ENCODE data around the gene MUC5B. TPM values are rescaled to one million over a fixed set of nuclear protein-coding genes. Genes with fewer than 3 reads are reported as not detected.

The MUC5B gene
- total RNA-seq, 1 experiment from 2014 or later = 24.3 TPM

DNA sequence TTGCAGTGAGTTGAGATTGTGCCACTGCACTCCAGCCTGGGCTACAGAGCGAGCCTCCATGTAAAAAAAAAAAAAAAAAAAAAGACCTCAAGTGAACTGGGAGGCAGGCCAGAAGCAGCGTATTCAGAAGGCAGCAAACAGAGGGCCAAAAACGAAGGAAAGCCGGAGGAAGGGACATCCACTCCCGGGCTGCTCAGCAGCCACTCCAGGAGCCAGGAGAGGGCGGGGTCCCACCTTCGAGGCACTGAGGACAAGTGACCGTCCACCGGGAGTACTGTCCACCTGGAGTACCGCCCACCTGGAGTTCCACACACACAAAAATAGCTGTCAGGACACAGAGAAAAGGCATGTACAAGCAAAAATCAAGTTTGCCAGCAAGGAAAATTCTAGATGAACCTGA is 81.1 kb downstream of the MUC5B start:
- CTCF ChIA-PET = no interaction called here
- H3K4me1 ChIP-seq (ENCODE audit: insufficient read depth, low read length) = peaks cover 27% of the 10 kb centered on the region
- intact Hi-C loops (cut with micrococcal nuclease) = loop anchor here (10.0 kb wide), 1 partner anchor 81 kb away; the partner anchor contains the start of gene BRSK2

DNA sequence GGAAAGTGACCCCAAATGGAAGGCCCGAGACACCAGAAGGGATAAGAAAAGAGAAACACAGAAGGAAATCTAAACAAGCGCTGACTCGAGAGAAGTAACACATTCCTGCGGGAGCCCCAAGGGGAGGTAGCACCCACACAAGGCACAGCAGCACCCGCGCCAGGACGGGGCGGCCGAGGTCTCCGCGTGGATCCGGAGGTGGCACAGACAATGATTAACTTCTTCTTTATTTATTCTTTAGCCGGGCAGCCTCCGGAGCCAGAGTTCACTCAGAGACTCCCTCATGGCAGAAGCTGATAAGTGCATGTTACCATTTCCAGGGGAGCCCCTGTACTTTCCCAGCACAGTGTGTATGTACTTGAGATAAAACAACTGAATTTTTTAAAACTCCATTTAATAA is 81.5 kb downstream of the MUC5B start:
- Histone ChIP-seq H3F3A (ENCODE audit: low read length, unreplicated experiment) (no peaks in the 10 kb centered on the region), H4K20me1 (ENCODE audit: low read length) (0 out of 2 replicates have a peak, but pooled peaks cover 3% of the 10 kb centered on the region), H3K36me3 (ENCODE audit: low read depth, low read length) (no peaks in the 10 kb centered on the region), H3K4me2 (ENCODE audit: low read length) (peak overlapping the region; percentile 10; the same call in 1 of the 2 replicates), H3K9me2 (replicated peaks; ENCODE audit: low read length) (no peaks in the 10 kb centered on the region), H3K79me2 (ENCODE audit: low read length) (peaks cover 97% of the 10 kb centered on the region), H3K9ac (ENCODE audit: low read length) (no peak overlapping the region), H3K27ac (ENCODE audit: low read length) (no peak overlapping the region), H3K27me3 (ENCODE audit: low read length) (no peaks in the 10 kb centered on the region), H3K4me3 (ENCODE audit: low read length) (no peak overlapping the region), H3K9me3 (ENCODE audit: low read length) (no peaks in the 10 kb centered on the region), H2AFZ (ENCODE audit: low read length) (no peak overlapping the region), H3K4me1 (ENCODE audit: insufficient read depth, low read length) (peaks cover 23% of the 10 kb centered on the region)
- DNase-seq = no peak
- BruUV-seq (replicated peaks) = no TSS peak
- POLR2A ChIA-PET (ENCODE audit: unreplicated experiment) = no interaction called here
- no peak for ATAC-seq
- CTCF ChIA-PET = no interaction called here
- intact Hi-C loops (cut with micrococcal nuclease) = loop anchor here (10.0 kb wide), 1 partner anchor 80 kb away; the partner anchor contains the start of gene BRSK2
- TF ChIP-seq EZH2phosphoT487 (IDR thresholded peaks at IDR 0.05; ENCODE audit: borderline replicate concordance, low read length) = no peak
- no peak for TF ChIP-seq EZH2 (IDR thresholded peaks at IDR 0.05; ENCODE audit: low read length, unreplicated experiment)
- TF ChIP-seq, protein P1, sequence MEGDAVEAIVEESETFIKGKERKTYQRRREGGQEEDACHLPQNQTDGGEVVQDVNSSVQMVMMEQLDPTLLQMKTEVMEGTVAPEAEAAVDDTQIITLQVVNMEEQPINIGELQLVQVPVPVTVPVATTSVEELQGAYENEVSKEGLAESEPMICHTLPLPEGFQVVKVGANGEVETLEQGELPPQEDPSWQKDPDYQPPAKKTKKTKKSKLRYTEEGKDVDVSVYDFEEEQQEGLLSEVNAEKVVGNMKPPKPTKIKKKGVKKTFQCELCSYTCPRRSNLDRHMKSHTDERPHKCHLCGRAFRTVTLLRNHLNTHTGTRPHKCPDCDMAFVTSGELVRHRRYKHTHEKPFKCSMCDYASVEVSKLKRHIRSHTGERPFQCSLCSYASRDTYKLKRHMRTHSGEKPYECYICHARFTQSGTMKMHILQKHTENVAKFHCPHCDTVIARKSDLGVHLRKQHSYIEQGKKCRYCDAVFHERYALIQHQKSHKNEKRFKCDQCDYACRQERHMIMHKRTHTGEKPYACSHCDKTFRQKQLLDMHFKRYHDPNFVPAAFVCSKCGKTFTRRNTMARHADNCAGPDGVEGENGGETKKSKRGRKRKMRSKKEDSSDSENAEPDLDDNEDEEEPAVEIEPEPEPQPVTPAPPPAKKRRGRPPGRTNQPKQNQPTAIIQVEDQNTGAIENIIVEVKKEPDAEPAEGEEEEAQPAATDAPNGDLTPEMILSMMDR (conservative IDR thresholded peaks at IDR 0.05; ENCODE audit: low read depth, low read length) = no peak

More for the DNA sequence above, 81.1 kb downstream of the MUC5B start:
- BruUV-seq (replicated peaks) = no TSS peak
- Histone ChIP-seq H3K9me2 (replicated peaks; ENCODE audit: low read length) (no peaks in the 10 kb centered on the region), H3K4me3 (ENCODE audit: low read length) (no peak overlapping the region), H3K9me3 (ENCODE audit: low read length) (no peaks in the 10 kb centered on the region), H3K27ac (ENCODE audit: low read length) (peak overlapping the region; percentile 22; the same call in 1 of the 2 replicates), H3K9ac (ENCODE audit: low read length) (no peak overlapping the region), H3K36me3 (ENCODE audit: low read depth, low read length) (no peaks in the 10 kb centered on the region), H3K79me2 (ENCODE audit: low read length) (peaks cover 99% of the 10 kb centered on the region), H2AFZ (ENCODE audit: low read length) (no peak overlapping the region), H3K27me3 (ENCODE audit: low read length) (no peaks in the 10 kb centered on the region), H3K4me2 (ENCODE audit: low read length) (no peak overlapping the region), H4K20me1 (ENCODE audit: low read length) (0 out of 2 replicates have a peak, but pooled peaks cover 3% of the 10 kb centered on the region), H3F3A (ENCODE audit: low read length, unreplicated experiment) (no peaks in the 10 kb centered on the region)
- TF ChIP-seq EZH2 (IDR thresholded peaks at IDR 0.05; ENCODE audit: low read length, unreplicated experiment) (no peak), EZH2phosphoT487 (IDR thresholded peaks at IDR 0.05; ENCODE audit: borderline replicate concordance, low read length) (no peak)
- TF ChIP-seq, protein P1 (conservative IDR thresholded peaks at IDR 0.05; ENCODE audit: low read depth, low read length) = no peak
- POLR2A ChIA-PET (ENCODE audit: unreplicated experiment) = no interaction called here
- DNase-seq (no peak), ATAC-seq (no peak)

DNA sequence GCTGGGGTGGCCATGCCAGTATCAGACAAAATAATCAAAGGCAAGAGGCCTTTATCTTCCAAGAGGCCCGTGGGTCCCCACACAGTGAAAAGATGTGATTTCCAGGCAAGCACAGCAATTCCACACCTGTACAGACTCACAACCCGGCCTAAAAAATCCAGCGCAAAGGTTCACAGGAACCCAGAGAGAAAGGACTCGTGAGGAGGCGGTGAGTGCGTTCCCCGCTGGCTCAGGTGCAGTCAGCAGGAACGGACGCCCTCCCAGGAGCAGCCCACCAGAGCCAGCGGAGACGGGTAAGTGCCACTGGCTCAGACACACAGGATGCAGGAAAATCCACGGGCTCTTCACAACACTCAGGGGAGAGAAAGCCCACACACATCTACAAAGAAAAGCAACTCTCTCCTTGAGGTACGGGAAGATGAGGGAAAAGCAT is 82.2 kb downstream of the MUC5B start:
- H3K27me3 ChIP-seq (ENCODE audit: low read length) = no peaks in the 10 kb centered on the region
- DNase-seq = no peak
- no peak for ATAC-seq
- H3K27ac ChIP-seq (ENCODE audit: low read length) = no peak overlapping the region
- BruUV-seq (replicated peaks) = no TSS peak
- no peak overlapping the region for H3K9ac ChIP-seq (ENCODE audit: low read length)
- H3F3A ChIP-seq (ENCODE audit: low read length, unreplicated experiment) = no peaks in the 10 kb centered on the region
- H3K4me2 ChIP-seq (ENCODE audit: low read length) = no peak overlapping the region; the same call in 1 of the 2 replicates
- TF ChIP-seq, protein P1 (conservative IDR thresholded peaks at IDR 0.05; ENCODE audit: low read depth, low read length) = no peak
- TF ChIP-seq EZH2phosphoT487 (IDR thresholded peaks at IDR 0.05; ENCODE audit: borderline replicate concordance, low read length) = no peak
- no peak for TF ChIP-seq EZH2 (IDR thresholded peaks at IDR 0.05; ENCODE audit: low read length, unreplicated experiment)
- H2AFZ ChIP-seq (ENCODE audit: low read length) = no peak overlapping the region
- CTCF ChIA-PET = no interaction called here
- peaks cover 20% of the 10 kb centered on the region for H3K4me1 ChIP-seq (ENCODE audit: insufficient read depth, low read length)
- peaks cover 92% of the 10 kb centered on the region for H3K79me2 ChIP-seq (ENCODE audit: low read length)
- no peaks in the 10 kb centered on the region for H3K9me2 ChIP-seq (replicated peaks; ENCODE audit: low read length)
- POLR2A ChIA-PET (ENCODE audit: unreplicated experiment) = no interaction called here
- H3K9me3 ChIP-seq (ENCODE audit: low read length) = no peaks in the 10 kb centered on the region
- H3K36me3 ChIP-seq (ENCODE audit: low read depth, low read length) = no peaks in the 10 kb centered on the region
- intact Hi-C loops (cut with micrococcal nuclease) = loop anchor here (10.0 kb wide), 1 partner anchor 80 kb away; the partner anchor contains the start of gene BRSK2
- H4K20me1 ChIP-seq (ENCODE audit: low read length) = no peaks in the 10 kb centered on the region
- no peak overlapping the region for H3K4me3 ChIP-seq (ENCODE audit: low read length)

All from PC-3 (cell line).